H1 (cell line): Measurements from ENCODE around the gene TMEM108. TPM values are rescaled to one million over a fixed set of nuclear protein-coding genes. Genes with fewer than 3 reads are reported as not detected.

Experiments
- BRCA1 ChIP-seq: IDR thresholded peaks from 2 replicates; pipeline ENCODE4 v1.6.1; 2012; ENCODE audit warnings: low read depth, low read length, improper control_type of control experiment
- E2F6 ChIP-seq: IDR thresholded peaks from 2 replicates; pipeline ENCODE4 v1.6.1; 2012; ENCODE audit warnings: inconsistent platforms
- KDM1A ChIP-seq: fragments of 200-600, 300-600 bp; sonication (generic); IDR thresholded peaks from 2 replicates; pipeline ENCODE4 v1.7.1; 2016; ENCODE audit warnings: mild to moderate bottlenecking, low read length, borderline replicate concordance
- polyA plus RNA-seq, 7 experiments: library from polyadenylated mRNA; depleted of rRNA in 3 of 7; stranded (reverse) in 5 of 7; unstranded in 2 of 7; fragments of >200 nt in 5 of 7; fragments of 200-250 nt in 2 of 7; gene quantifications; 1 replicate in 5 of 7; 2 replicates in 1 of 7; 4 replicates in 1 of 7; pipeline versions ENCODE4 v1.2.1 to v1.2.3, GENCODE V29; 2011 to 2013; ENCODE audit warnings: missing spikeins in 2 of 7, mixed read lengths in 2 of 7
- total RNA-seq: library from RNA; stranded (reverse); fragmentation: NEBNext Ultra II Directional; extraction: Animal tissue kit (Norgen Biotek cat#: 25700); gene quantifications from 2 replicates; pipeline ENCODE4 v1.2.1, GENCODE V29; 2021

TMEM108 gene
- total and polyA plus RNA-seq, 2 of the 8 experiments (the other 6 are each of a cell fraction or from before 2014, with no cell fraction given) = 14.3 to 16.2 TPM

- TF ChIP-seq E2F6 (no peak), KDM1A (no peak), BRCA1 (no peak)
Measured at GRCh38 chr3:133077688-133078087, 39.5 kb downstream of the TMEM108 start (continued).
